ENCODE results near the gene AGER.

DNA sequence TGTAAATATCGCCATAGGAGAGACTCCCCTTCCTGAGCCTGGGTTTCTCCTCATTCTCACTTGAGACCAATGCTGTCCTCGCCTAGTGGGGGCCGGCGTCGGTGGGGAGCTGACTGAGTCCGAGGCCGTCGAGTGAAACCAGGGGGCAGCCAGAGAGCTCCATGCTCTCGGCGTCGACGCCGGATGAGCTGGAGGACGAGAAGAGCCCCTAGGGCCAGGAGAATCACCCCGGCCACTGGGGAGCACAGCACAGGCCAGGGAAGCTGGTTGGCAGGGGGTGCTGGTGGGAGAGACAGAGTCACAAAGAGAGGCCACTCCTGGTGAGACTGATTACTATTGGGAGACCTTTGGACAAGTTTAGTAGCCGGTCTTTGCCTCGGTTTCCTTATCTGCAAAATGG is 14.8 kb upstream of the AGER start:
- TF ChIP-seq EZH2phosphoT487 (IDR thresholded peaks at IDR 0.05; ENCODE audit: low read depth, severe bottlenecking, unreplicated experiment): no peak
- TF ChIP-seq, protein P1, sequence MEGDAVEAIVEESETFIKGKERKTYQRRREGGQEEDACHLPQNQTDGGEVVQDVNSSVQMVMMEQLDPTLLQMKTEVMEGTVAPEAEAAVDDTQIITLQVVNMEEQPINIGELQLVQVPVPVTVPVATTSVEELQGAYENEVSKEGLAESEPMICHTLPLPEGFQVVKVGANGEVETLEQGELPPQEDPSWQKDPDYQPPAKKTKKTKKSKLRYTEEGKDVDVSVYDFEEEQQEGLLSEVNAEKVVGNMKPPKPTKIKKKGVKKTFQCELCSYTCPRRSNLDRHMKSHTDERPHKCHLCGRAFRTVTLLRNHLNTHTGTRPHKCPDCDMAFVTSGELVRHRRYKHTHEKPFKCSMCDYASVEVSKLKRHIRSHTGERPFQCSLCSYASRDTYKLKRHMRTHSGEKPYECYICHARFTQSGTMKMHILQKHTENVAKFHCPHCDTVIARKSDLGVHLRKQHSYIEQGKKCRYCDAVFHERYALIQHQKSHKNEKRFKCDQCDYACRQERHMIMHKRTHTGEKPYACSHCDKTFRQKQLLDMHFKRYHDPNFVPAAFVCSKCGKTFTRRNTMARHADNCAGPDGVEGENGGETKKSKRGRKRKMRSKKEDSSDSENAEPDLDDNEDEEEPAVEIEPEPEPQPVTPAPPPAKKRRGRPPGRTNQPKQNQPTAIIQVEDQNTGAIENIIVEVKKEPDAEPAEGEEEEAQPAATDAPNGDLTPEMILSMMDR (IDR thresholded peaks at IDR 0.05; ENCODE audit: poor library complexity): no peak
